Heart left ventricle (tissue), 16 donors: Measurements from ENCODE around the gene CNIH2. TPM values are rescaled to one million over a fixed set of nuclear protein-coding genes. Genes with fewer than 3 reads are reported as not detected.
A peak's percentile ranks its signal among the peaks of the same experiment; 100 is the strongest.
"Not testable (repeated sequence)": the region's sequence is repeated elsewhere in the genome, so short reads cannot be mapped to it uniquely, and the experiment has no call there.

ENCODE experiments used
- ATAC-seq, 4 donors: fragments of 200-7000 bp; cut with Tn5 transposase; one replicate each; pipeline ENCODE4 v1.9.1; 2020 to 2022; ENCODE audit warnings: moderate library complexity in 4 of 4, mild to moderate bottlenecking in 3 of 4, moderate number of reproducible peaks in 1 of 4
- DNase-seq, 5 donors: peaks; one replicate each; pipeline ENCODE4 v3.0.0-alpha.2; 2020
- H3K27ac ChIP-seq, 12 donors: fragments of 200-600 bp; sonication (generic) in 4 of 12; one replicate each; pipeline versions ENCODE4 v1.5.0 to v1.8.0; 2016 to 2022; ENCODE audit warnings: mild to moderate bottlenecking in 2 of 12
- H3K27me3 ChIP-seq, 9 donors: fragments of 200-600 bp; sonication (generic) in 2 of 9; one replicate each; pipeline versions ENCODE4 v1.5.1 to v1.8.0; 2016 to 2022; ENCODE audit warnings: mild to moderate bottlenecking in 3 of 9
- H3K36me3 ChIP-seq, 9 donors: fragments of 200-600 bp; sonication (generic) in 2 of 9; one replicate each; pipeline versions ENCODE4 v1.5.0 to v1.8.0; 2018 to 2022; ENCODE audit warnings: mild to moderate bottlenecking in 2 of 9
- H3K4me1 ChIP-seq, 12 donors: fragments of 200-600 bp; sonication (generic) in 4 of 12; one replicate each; pipeline versions ENCODE4 v1.5.0 to v1.8.0; 2016 to 2022; ENCODE audit warnings: mild to moderate bottlenecking in 3 of 12
- H3K4me3 ChIP-seq, 12 donors: fragments of 200-600 bp; sonication (generic) in 4 of 12; one replicate each; pipeline versions ENCODE4 v1.5.0 to v1.8.0; 2017 to 2022; ENCODE audit warnings: mild to moderate bottlenecking in 9 of 12, moderate library complexity in 4 of 12
- H3K9me3 ChIP-seq, 12 donors: fragments of 200-600 bp; sonication (generic) in 4 of 12; one replicate each; pipeline versions ENCODE4 v1.5.0 to v1.8.0; 2016 to 2022; ENCODE audit warnings: mild to moderate bottlenecking in 1 of 12
- POLR2A ChIP-seq, 2 donors: fragments of 450-650 bp; IDR thresholded peaks; one replicate each; pipeline ENCODE4 v1.6.1; 2017; ENCODE audit warnings: antibody characterized with exemption in 2 of 2, mild to moderate bottlenecking in 2 of 2, moderate library complexity in 2 of 2
- WGBS, 4 donors: extraction: QIAGEN DNeasy Blood & Tissue Kit in 2 of 4; methylation state at CpG; one replicate each; pipeline versions ENCODE4 v1.1.5 to v1.1.7; 2013 to 2018; 5-methylcytosine and 5-hydroxymethylcytosine counted together
- intact Hi-C, 10 donors: fragments of 100-400 bp; cut with DNase I; formaldehyde crosslinking; loops; one replicate each; pipeline versions ENCODE4 v1.11.1 to v1.14.2; 2022
- polyA plus RNA-seq, 2 donors: library from polyadenylated mRNA; stranded (reverse); fragments of 200-250 nt; gene quantifications; one replicate each; pipeline ENCODE4 v1.2.3, GENCODE V29; 2013
- total RNA-seq, 9 donors: library from RNA; depleted of rRNA in 2 of 9; stranded (reverse); fragments of >200 nt in 2 of 9; fragmentation: NEBNext Ultra II Directional in 3 of 9; extraction: Animal tissue kit (Norgen Biotek cat#: 25700) in 3 of 9; gene quantifications; one replicate each; pipeline versions ENCODE4 v1.1.0 to v1.2.4, GENCODE V29; 2016 to 2023
- TF ChIP-seq, protein P1 (sequence below), 12 donors: fragments of 200-600 bp; sonication (generic) in 4 of 12; IDR thresholded peaks; one replicate each; pipeline versions ENCODE4 v1.5.0 to v1.8.0; 2018 to 2022; ENCODE audit warnings: antibody characterized with exemption in 12 of 12, mild to moderate bottlenecking in 5 of 12
- donor health status: ischemic (EF 13 %, LVEDD 7.1; RV severe dilation, severe dysfunction).
- donor health status: healthy with polysubstance abuse.
- donor health status: DM: no; HTN: yes; CAD: no.
- donor health status: DM: no; HTN: no; CAD: no.
- donor health status: ischemic (EF 25% LVEDD 6.9; RV normal size, moderate dysfunction).
- donor health status: ischemic (EF 25% LVEDD 5.7; RV mildly dilated, moderate dysfunction).
- donor health status: healthy.
- donor health status: DM: yes; HTN: yes; CAD: no.
- donor health status: ischemic (EF 35%, LVEDD 5.7; RV mildly dilated, moderate dysfunction).
- donor health status: nonischemic (EF 11% LVEDD 7.7; RV severe dilation, severe dysfunction).
- donor health status: DM: yes; HTN: yes; CAD: no.
- donor health status: PGD.
- donor health status: ischemic (EF 29% LVEDD 5.4; RV normal size, mild dysfunction).
- donor health status: nonischemic (EF 23%, LVEDD 6.1; RV moderate dilation, normal function).

CNIH2 gene
- total and polyA plus RNA-seq, 11 donors = 0.08 to 0.40 (median 0.25) TPM; not detected in 8

DNA sequence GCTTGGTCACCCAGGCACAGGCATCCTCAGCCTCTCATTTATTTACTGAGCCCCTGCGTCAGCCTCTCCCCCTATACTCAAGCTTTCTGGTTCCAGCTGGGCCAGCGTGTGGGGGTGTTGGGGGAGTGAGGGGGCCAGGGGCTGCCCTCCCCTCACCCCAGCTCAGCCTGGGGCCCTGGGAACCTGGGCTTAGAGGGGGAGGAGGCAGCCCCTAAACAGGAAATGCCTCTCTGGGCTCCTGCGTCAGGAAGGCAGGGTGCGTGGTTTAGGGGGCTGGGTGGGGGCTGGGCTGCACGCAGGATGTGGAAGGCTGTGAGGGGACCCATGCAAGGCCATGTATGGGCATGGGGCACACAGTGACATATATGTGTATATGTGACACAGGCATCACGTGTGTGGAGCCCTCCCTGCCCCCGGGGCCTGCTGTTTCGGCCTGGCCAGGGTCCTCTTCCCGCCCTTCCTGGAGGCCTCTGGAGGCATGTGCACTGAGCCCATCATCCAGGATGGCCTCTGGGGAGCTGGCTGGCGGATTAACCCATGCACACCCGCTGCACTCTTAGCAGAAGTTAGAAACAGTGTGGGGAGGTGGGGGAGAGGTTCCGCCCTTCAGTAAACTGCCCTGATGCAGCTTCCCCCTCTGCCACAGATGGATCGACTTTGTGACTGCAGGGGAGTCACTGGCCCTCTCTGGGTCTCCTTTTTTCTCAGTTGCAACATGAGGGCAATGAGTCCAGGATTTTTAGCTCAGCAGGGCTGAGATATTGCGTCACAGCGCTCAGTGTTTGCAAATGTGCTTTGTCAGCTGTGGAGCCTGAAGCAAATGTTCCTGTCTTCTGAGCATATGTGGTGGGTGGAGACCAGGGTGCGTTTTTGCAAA lies 40.0 kb downstream of the CNIH2 start:
- TF ChIP-seq, protein P1, sequence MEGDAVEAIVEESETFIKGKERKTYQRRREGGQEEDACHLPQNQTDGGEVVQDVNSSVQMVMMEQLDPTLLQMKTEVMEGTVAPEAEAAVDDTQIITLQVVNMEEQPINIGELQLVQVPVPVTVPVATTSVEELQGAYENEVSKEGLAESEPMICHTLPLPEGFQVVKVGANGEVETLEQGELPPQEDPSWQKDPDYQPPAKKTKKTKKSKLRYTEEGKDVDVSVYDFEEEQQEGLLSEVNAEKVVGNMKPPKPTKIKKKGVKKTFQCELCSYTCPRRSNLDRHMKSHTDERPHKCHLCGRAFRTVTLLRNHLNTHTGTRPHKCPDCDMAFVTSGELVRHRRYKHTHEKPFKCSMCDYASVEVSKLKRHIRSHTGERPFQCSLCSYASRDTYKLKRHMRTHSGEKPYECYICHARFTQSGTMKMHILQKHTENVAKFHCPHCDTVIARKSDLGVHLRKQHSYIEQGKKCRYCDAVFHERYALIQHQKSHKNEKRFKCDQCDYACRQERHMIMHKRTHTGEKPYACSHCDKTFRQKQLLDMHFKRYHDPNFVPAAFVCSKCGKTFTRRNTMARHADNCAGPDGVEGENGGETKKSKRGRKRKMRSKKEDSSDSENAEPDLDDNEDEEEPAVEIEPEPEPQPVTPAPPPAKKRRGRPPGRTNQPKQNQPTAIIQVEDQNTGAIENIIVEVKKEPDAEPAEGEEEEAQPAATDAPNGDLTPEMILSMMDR (IDR thresholded peaks at IDR 0.05) = no peak
- no peak for TF ChIP-seq POLR2A (IDR thresholded peaks at IDR 0.05)
- Histone ChIP-seq H3K36me3 (no peaks in the 10 kb centered on the region), H3K9me3 (no peaks in the 10 kb centered on the region), H3K27me3 (no peaks in the 10 kb centered on the region), H3K27ac (peak overlapping the region; percentile 51 to 94 (median 84)), H3K4me1 (peaks cover 0 to 51% (median 35%) of the 10 kb centered on the region in 12 donors), H3K4me3 (peak overlapping the region in 9 of 12 donors; percentile 54 to 66 (median 63))
- DNase-seq = peak; percentile 52 to 76 (median 72)
- intact Hi-C loops = no loop called here
- ATAC-seq = peak in 3 of 4 donors; percentile 30 to 35 (median 32)
- 33 to 55% (median 39%) methylated on average over 11 to 16 of the region's 16 CpGs for WGBS, 4 donors

- no peaks in the 10 kb centered on the region for H3K27me3 ChIP-seq
- H3K27ac ChIP-seq = peak overlapping the region in 9 of 12 donors; percentile 47 to 94 (median 85)
- TF ChIP-seq, protein P1 (IDR thresholded peaks at IDR 0.05) = no peak
- no peak for TF ChIP-seq POLR2A (IDR thresholded peaks at IDR 0.05)
- no peak overlapping the region for H3K4me3 ChIP-seq
- WGBS, 4 donors = 80 to 87% (median 82%) methylated on average over 3 of the region's 3 CpGs
- DNase-seq (peak in 1 of 5 donors; percentile 33), ATAC-seq (no peak)
- intact Hi-C loops = no loop called here
- H3K36me3 ChIP-seq = no peaks in the 10 kb centered on the region
- no peaks in the 10 kb centered on the region for H3K9me3 ChIP-seq
- peaks cover 0 to 44% (median 29%) of the 10 kb centered on the region in 12 donors for H3K4me1 ChIP-seq
Measured at GRCh38 chr11:66318600-66318970, 40.6 kb downstream of the CNIH2 start.

DNA sequence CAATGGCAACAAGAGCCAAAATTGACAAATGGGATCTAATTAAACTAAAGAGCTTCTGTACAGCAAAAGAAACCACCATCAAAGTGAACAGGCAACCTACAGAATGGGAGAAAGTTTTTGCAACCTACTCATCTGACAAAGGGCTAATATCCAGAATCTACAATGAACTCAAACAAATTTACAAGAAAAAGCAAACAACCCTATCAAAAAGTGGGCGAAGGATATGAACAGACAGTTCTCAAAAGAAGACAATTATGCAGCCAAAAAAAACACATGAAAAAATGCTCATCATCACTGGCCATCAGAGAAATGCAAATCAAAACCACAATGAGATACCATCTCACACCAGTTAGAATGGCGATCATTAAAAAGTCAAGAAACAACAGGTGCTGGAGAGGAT lies 42.3 kb downstream of the CNIH2 start:
- ATAC-seq, H3K27ac ChIP-seq: not testable (repeated sequence)
- peaks cover 0 to 36% (median 26%) of the 10 kb centered on the region in 12 donors for H3K4me1 ChIP-seq

GRCh38 chr11:66320748-66321147 lies 42.8 kb downstream of the CNIH2 start:
- WGBS, 4 donors = 85 to 94% (median 90%) methylated on average over 6 of the region's 6 CpGs

More for the DNA sequence above, 42.3 kb downstream of the CNIH2 start:
- WGBS, 4 donors = 92 to 100% (median 96%) methylated on average over 1 to 2 of the region's 2 CpGs
- H3K4me3 ChIP-seq, DNase-seq, intact Hi-C loops, H3K36me3 ChIP-seq, H3K27me3 ChIP-seq, H3K9me3 ChIP-seq: not testable (repeated sequence)

DNA sequence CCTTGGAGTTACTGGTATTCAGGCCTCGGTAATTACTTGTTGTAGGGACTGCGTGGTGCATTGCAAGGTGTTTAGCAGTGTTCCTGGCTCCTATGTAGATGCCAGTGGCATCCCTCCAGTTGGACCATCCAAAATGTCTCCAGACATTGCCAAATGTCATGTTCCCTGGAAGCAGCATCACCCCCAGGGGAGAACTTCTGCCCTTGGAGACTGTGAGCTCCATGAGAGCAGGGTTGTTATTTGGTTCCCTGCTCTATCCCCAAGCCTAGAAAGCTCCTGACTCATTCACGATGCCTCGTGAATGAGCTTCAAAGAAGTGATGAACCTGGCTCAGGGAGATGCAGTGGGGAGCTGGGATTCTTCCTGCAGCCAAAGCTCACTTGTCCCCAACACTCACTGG lies 43.6 kb downstream of the CNIH2 start:
- Histone ChIP-seq H3K27ac (peak overlapping the region in 1 of 12 donors; percentile 8), H3K4me3 (no peak overlapping the region), H3K27me3 (no peaks in the 10 kb centered on the region), H3K9me3 (no peaks in the 10 kb centered on the region), H3K36me3 (no peaks in the 10 kb centered on the region), H3K4me1 (peaks cover 0 to 40% (median 31%) of the 10 kb centered on the region in 12 donors)
- WGBS, 4 donors = 84 to 95% (median 88%) methylated on average over 4 of the region's 4 CpGs
- TF ChIP-seq, protein P1 (IDR thresholded peaks at IDR 0.05) = no peak
- TF ChIP-seq POLR2A (IDR thresholded peaks at IDR 0.05) = no peak
- intact Hi-C loops = no loop called here
- DNase-seq = peak in 1 of 5 donors; percentile 9
- no peak for ATAC-seq

More at GRCh38 chr11:66320748-66321147, 42.8 kb downstream of the CNIH2 start:
- H3K36me3 ChIP-seq, H3K4me3 ChIP-seq, ATAC-seq, DNase-seq, intact Hi-C loops, H3K27ac ChIP-seq, H3K27me3 ChIP-seq, H3K9me3 ChIP-seq: not testable (repeated sequence)
- peaks cover 0 to 38% (median 27%) of the 10 kb centered on the region in 12 donors for H3K4me1 ChIP-seq
